HepG2 (cell line): Measurements from ENCODE around the gene PSMB8. TPM values are rescaled to one million over a fixed set of nuclear protein-coding genes. Genes with fewer than 3 reads are reported as not detected.

Experiments
- ARID4A ChIP-seq: sonication (generic); formaldehyde crosslinking; IDR thresholded peaks from 2 replicates; pipeline ENCODE4 v1.5.0; 2020; ENCODE audit warnings: mild to moderate bottlenecking, missing genetic modification reagents, borderline replicate concordance
- RAD21 ChIP-seq: fragments of 450-650 bp; formaldehyde crosslinking; IDR thresholded peaks from 2 replicates; pipeline ENCODE4 v1.5.0; 2020; ENCODE audit warnings: mild to moderate bottlenecking
- TIGD3 ChIP-seq: sonication (generic); formaldehyde crosslinking; IDR thresholded peaks from 2 replicates; pipeline ENCODE4 v1.5.1; 2020; ENCODE audit warnings: mild to moderate bottlenecking, missing genetic modification reagents, borderline replicate concordance
- ZBTB39 ChIP-seq: sonication (generic); formaldehyde crosslinking; IDR thresholded peaks from 2 replicates; pipeline ENCODE4 v1.5.0; 2020; ENCODE audit warnings: missing genetic modification reagents
- ZBTB46 ChIP-seq: sonication (generic); formaldehyde crosslinking; IDR thresholded peaks from 2 replicates; pipeline ENCODE4 v1.4.0; 2020; ENCODE audit warnings: mild to moderate bottlenecking, missing genetic modification reagents, borderline replicate concordance
- ZFP41 ChIP-seq: sonication (generic); formaldehyde crosslinking; IDR thresholded peaks from 2 replicates; pipeline ENCODE4 v1.4.0; 2020; ENCODE audit warnings: mild to moderate bottlenecking, missing genetic modification reagents, borderline replicate concordance
- ZNF318 ChIP-seq: sonication (generic); formaldehyde crosslinking; IDR thresholded peaks from 2 replicates; pipeline ENCODE4 v1.4.0; 2020; ENCODE audit warnings: mild to moderate bottlenecking, missing genetic modification reagents
- polyA plus RNA-seq, 8 experiments: library from polyadenylated mRNA; depleted of rRNA in 3 of 8; stranded (reverse) in 7 of 8; unstranded in 1 of 8; fragments of >200 nt; fragmentation: Illumina TruSeq in 4 of 8; extraction: Trizol in 4 of 8; gene quantifications; 2 replicates each; pipeline versions ENCODE4 v1.2.1 to v1.2.3, GENCODE V29; 2011 to 2016; ENCODE audit warnings: low read depth in 4 of 8, missing spikeins in 1 of 8, mixed read lengths in 1 of 8; ENCODE audit not compliant: insufficient read depth in 1 of 8
- total RNA-seq, 5 experiments: library from RNA; depleted of rRNA; stranded (reverse); fragments of >200 nt; fragmentation: Illumina TruSeq; extraction: Trizol; gene quantifications; 2 replicates each; pipeline ENCODE4 v1.2.3, GENCODE V29; 2016; ENCODE audit warnings: low read depth in 1 of 5

Gene PSMB8
- total and polyA plus RNA-seq, 2 of the 13 experiments (the other 11 are each of a cell fraction or from before 2014, with no cell fraction given), result 30.7 to 64.7 TPM

- no peak for TF ChIP-seq ZBTB46 (CRISPR knock-in tag)
- TF ChIP-seq RAD21, result no peak
- TF ChIP-seq ZNF318 (CRISPR knock-in tag), result no peak
- no peak for TF ChIP-seq ZFP41 (CRISPR knock-in tag)
- no peak for TF ChIP-seq TIGD3 (CRISPR knock-in tag)
- TF ChIP-seq ZBTB39 (CRISPR knock-in tag), result no peak
- no peak for TF ChIP-seq ARID4A (CRISPR knock-in tag)
Observed at GRCh38 chr6:32844839-32845383, 1.1 kb upstream of the PSMB8 start (continued).
